HG03135 (cell line): ENCODE measurements around the gene RNF166.
A peak's percentile ranks its signal among the peaks of the same experiment; 100 is the strongest.

ENCODE experiments used
- ATAC-seq: cut with Tn5 transposase; IDR thresholded peaks from one replicate; pipeline ENCODE4 v1.9.1; 2021; ENCODE audit warnings: mild to moderate bottlenecking, moderate library complexity; ENCODE audit not compliant: unreplicated experiment

RNF166 gene

DNA sequence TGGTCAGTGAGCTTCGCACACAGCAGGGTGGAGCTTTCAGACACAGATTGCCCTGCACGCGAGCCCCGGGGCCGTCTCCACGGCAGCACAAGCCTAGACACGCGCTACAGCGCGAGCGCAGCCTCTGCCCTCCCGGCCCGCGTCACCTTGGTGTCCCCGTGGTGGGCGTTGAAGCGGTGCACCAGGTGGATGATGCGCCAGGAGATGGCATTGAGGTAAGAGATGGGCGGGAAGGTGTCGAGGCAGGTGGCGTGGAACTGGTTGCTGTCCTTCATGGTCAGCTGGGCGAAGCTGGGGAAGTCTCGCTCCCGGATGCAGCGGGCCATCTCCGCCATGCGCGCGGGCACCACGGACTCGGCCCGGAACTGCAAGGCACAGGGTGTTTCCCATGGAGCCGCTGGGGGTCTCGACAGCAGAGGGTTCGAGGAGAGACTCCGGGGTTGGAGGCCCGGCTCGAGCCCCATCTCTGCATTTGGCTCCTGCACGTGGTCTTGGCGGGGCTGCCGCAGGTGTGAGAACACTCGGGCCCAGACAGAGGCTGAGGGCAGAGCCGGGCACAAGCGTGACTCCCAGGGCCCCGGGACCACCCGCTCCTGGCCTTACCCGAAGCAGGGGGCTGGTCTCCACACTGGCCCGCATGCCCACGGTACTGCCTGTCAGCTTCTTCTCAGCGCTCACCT lies 51.0 kb downstream of the RNF166 start:
- ATAC-seq: no peak

DNA sequence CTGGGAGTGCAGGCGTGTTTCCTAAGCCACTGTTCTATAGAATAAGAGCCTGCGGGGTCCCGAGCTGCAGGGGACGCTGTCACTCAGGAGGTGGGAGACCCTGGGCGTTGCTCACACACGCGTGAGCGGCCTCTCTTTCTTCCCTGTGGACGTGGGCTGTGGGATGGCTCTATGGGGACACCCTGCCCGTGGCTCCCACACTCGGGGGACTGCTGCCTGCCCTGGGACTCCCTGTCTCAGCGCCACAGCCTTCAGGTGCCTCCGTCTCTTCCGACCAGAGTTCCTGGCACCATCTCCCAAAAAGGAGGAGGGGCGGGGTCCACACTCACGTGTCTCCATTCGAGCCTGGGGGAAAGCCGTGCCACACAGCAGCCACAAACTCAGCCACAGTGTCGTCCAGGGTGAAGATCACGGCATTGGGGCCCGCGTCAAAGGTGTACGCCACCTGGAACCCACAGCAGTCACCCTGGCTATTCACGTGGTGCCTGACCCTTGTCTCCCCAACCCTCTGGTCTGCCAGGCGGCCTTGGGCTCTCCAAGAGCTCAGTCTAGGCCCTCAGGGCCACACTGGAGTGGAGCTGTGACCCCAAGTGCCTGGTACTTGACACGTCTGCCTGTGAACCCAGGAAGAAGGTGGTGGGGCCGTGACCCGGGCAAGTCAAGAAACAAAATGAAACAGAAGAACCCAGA lies 51.7 kb downstream of the RNF166 start:
- no peak for ATAC-seq

DNA sequence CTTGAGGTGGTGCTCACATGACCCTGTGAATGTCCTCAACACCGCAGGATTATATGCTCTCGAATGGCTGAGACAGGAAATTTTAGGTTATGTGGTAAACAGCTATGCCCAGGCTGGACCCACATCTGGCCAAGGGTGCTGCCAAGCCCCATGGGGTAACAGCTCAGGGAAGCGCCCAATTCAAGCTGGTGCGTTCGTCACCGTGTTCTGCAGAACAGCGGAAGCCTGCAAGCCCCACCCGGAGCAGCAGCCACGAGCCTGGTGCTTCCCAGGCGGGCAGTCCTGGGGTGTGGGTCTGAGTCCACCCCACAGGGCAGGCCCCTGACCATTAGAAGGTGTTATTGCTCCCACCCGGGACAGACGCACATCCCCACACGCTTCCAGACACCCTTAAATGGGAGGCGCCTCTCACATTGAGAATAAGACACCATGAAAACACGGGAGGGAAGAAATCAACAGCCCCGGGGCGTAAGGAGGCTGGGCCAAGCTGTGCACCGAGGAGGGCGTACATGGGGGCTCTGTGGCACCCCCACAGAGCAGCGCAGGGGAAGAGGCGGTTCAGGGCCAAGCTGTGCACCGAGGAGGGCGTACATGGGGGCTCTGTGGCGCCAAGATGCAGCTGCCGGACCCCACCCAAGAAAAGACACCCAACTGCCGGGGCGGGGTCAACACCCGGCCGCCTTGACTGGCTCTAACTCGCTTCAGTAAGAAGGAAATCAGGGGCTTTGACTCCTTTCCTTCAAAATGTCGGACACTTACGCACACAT lies 52.4 kb downstream of the RNF166 start:
- no peak for ATAC-seq

DNA sequence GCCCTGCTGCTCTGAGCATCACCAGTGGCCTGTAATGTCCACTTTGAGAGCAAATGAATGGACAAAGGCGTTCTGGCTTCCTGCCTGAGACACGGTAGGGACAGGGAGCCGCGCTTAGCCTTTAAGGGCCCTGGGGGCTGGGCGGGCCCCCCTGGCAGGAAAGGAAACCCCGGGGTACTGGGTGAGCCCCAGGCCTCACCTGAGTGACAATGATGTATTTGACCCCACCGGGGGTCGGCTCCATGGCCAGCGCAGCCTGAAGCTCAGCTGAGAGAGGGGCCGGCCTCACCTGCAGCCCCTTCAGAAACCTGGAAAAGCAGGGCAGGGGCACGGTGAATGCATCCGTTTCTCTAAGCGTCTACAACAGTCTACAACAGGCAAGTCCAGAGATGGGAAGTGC lies 53.1 kb downstream of the RNF166 start:
- no peak for ATAC-seq

DNA sequence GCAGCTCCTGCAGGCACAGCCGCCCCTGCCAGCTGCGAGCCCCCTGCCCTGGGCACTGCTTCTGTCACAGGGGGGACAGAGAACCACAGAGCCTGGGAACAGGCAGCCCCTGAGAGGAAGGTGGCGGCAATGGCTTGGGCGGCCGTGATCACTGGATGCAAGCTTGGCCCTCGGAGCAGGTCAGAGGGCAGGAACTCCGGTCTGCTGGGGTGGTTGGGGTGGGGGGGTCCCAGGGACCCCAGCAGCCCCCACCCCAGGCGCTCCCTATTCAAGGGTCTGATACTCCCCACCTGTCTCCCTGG lies 53.5 kb downstream of the RNF166 start:
- ATAC-seq: no peak

DNA sequence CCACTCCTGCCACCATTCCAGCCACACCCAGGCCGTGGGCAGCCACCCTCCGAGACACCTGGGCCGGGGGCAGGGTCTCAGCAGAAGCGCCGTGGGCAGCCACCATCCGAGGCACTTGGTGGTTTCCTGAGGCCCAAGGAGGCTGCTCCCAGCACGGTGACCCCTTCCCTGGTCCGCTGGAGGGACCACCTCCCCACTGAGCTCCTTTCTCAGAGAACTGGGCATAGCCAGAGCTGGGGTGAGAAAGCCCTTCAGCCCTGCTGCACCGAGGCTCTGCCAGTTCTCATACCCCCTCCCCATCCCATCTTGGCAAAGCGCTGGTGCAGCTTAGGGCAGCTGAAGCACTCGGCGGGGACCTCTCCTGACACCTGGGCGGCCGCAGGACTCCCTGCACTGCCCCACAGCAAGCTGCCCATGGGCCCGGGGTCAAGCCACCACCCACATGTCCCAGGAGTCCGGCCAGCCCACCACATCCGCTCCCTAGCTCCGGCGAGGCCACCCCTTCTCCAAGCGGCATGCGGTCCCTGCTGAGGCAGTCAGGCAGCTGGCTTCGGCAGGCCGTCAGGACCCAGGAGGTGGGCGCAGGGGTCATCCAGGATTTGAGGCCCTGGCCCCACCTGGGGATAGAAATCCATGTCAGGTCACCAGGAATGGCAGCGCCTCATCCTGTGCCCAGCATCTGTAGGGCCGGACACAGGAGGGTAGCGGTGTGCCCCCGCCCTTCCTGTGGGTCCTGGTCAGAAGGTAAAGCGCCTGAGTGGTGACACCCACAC lies 54.0 kb downstream of the RNF166 start:
- no peak for ATAC-seq

DNA sequence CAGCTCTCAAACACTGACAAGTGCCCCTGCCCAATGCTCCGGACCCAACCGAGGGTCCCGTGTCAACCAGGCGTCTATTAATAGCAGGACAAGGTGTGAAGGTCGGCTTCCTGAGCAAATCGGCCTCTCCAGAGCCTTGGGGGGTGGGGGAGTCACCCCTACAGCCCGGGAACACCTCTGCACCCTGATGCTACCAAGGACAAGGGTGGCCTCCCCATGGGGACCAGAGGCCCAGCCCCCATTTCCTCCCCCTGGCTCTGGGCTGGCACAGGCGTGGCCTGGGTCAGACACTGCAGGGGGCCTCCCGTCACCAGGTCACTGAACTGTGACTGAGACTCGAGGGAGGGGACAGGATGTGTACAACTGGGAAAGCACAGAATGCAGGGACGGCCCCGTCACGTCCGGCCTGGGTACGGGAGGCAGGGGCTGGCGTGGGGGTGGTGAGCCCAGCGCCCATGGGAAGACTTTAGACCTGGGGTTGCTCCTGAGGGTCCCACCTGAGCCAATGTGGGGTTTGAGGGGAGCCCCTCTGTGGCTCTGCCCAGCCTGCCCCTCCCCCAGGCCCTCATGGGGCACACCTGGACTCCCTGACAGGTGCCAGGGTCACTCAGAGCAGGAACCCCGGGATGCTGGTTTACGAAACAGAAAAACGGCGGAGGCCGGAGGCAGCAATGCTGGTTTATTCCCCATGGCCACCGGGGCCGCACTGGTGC lies 54.8 kb downstream of the RNF166 start:
- ATAC-seq: peak; percentile 69

DNA sequence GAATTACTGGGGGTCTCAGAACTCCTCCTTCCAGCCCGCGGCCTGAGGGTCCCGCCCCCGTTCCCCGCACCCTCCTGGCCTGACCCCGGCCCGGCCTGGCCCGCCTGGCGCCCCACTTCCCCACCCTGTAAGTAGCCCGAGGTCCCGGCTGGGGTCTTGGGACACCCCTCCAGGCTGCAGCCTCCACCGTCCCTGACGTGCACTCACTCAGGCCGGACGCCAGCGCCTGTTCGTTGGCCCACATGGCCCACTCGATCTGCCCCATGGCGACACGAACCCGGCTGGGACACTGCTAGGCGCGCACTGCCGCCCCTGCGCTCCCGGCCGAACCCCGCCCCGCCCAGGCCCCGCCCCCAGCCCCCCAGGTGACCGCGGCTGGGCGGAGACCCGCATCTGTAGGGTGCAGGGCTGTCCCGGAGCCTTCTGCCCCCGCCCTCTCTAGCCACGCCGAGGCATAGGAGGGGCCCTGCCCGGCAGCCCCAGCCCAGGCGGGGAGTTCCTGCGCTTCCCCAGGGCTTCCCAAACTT lies 55.4 kb downstream of the RNF166 start, which contains the start of gene CYBA:
TSS of gene CYBA (minus strand) at position 305 of the 527 bp plus-strand sequence. CDS start at position 265, 40 bp downstream.
- peak; percentile 65 for ATAC-seq

DNA sequence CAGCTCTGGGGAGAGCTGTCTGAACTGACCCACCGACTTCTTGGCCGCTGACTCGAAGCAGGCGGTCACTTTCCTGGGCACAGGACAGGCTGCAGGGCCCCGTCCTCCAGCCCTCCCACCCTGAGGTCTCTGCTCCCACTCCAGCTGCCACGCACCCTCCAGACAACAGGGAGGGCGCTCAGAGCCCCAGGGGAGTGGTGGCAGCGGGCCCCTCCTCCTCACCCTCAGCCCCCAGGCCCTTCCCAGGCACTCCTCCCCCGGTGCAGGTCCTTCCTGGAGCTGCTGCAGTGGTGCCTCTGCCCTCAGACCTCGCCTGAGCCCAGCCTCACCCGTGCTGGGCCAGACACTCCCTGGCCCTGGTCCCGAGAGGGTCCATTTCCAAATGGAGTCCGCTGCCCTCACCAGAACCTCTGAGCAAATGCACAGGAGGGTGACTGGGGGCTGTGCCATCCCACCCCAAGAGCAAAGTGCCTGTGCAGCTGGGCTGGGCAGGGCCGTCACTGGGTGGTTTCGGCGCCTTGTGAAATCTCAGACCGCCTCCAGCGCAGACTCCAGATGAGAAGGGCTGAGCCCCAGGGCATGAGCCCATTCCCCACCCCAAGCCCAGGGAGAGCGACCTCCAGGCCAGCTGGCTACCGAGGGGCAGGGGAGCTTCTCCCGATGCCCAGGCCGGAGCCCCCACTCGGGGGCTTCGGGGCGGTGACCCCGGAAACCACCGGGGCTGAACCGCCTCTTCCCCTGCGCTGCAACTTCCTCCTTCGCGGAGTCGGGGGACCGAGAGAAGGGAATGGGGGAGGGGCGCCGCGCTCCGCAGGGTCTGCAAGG lies 56.1 kb downstream of the RNF166 start:
- ATAC-seq: peak; percentile 11

DNA sequence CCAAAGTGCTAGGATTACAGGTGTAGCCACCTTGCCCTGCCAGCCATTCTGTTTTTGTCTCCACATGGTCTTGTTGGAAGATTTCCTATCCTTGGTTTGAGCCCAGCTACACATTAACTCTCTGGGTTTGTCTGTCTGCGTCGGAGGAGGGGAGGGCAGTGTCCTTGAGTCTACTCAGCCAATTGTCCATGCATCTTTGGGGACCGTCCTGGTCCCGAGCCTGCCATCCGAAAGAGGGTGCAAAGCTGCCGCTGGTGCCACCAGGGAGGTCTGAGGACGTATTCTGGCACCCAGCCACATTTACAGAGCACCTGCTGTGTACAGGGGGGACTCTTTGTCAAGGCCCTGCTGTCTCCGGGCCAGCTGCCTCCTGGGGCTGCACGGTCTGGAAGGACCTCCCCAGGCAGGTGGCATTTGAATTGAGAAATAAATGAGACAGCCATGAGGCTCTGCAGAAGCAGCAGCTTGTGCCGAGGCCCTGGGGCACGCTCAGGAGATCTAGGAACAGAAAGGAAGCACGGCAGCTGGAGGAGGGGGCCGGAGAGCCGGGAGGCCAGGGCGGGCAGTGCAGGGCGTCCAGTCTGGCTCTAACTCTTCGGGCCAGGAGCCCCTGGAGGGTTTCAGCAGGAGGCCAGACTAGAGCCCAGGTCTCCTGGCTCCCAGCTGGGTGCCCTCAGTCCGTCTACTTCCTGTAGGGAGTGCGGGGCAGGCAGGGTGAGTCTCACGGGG lies 56.8 kb downstream of the RNF166 start:
- no peak for ATAC-seq

DNA sequence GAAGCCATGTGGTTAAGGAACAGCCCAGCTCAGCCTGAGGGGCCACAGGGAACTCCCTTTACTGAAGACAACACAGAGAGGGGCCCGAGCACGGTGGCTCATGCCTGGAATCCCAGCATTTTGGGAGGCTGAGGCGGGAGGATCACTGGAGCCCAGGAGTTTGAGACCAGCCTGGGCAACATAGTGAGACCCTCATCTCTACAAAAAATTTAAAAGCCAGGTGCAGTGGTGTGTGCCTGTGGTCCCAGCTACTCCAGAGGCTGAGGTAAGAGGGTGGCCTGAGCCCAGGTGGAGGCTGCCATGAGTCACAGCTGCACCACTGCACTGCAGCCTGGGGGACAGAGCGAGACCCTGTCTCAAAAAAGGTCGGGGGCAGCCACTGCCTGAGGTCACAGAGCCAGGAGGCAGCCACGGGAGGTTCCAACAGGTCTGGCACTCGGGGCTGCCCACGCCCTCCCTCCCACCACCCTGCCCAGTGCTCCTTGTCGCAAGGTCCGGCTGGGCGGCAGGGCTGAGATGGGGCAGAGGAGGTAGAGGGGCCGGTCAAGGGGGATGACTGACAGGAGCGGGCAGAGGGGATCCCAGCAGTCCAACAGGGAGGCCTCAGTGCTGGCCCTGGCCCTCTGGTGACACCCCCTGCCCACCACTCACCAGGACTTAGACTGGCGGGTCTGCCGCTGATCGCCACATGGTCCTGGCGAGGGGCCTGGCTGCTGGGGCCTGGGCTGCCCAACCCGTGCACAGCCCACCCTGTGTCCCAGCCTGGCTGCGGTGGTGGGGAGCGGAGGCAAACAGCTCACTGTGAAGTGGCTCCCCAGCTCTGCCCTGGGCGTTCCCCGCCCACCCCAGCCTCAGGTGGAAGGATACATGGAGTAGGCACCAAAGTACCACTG lies 58.8 kb downstream of the RNF166 start:
- no peak for ATAC-seq
